Mammary microvascular endothelial cell (primary cell): Measurements from ENCODE around the gene CTAGE6. TPM values are rescaled to one million over a fixed set of nuclear protein-coding genes. Genes with fewer than 3 reads are reported as not detected.

Experiments used
- total RNA-seq: library from RNA; depleted of rRNA; stranded (reverse); fragments of >200 nt; gene quantifications from 2 replicates; pipeline ENCODE4 v1.2.3, GENCODE V29; 2015

Gene CTAGE6, protein sequence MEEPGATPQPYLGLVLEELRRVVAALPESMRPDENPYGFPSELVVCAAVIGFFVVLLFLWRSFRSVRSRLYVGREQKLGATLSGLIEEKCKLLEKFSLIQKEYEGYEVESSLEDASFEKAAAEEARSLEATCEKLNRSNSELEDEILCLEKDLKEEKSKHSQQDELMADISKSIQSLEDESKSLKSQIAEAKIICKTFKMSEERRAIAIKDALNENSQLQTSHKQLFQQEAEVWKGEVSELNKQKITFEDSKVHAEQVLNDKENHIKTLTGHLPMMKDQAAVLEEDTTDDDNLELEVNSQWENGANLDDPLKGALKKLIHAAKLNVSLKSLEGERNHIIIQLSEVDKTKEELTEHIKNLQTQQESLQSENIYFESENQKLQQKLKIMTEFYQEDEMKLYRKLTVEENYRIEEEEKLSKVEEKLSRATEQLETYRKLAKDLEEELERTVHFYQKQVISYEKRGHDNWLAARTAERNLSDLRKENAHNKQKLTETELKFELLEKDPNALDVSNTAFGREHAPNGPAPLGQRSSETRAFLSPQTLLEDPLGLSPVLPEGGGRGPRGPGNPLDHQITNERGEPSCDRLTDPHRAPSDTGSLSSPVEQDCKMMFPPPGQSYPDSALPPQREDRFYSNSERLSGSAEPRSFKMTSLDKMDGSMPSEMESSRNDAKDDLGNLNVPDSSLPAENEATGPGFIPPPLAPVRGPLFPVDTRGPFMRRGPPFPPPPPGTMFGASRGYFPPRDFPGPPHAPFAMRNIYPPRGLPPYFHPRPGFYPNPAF
- not detected in 2 replicates for total RNA-seq

DNA sequence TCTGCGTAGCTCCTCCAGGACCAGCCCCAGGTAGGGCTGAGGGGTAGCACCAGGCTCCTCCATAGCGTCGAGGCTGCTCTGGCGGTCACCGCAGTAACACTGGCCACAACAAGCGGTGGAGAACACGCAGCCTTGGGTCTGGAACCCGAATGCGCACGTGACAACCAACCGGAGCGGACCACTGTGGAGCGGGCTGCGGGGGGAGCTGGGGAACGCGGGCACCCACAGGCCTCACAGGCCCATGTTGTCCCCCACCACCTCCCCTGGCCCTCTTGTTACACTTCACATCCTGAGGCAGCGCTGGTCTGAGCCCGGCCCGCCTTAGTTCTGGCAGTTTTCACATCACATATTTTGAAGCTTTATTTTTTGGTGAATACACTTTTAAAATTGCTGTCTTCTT lies at the start of gene CTAGE6:
Gene CTAGE6 (minus strand): TSS at position 101 of the 400 bp plus-strand sequence. CDS start 38 bp downstream, at position 63.

Other genes starting within 250 kb of the CTAGE6 start
- not detected in 2 replicates for gene CTAGE15, start 185.9 kb downstream of the CTAGE6 start, total RNA-seq
- 16.5 and 19.4 TPM in 2 replicates for gene TCAF2, start 136.7 kb downstream of the CTAGE6 start, total RNA-seq
- 26.8 and 33.3 TPM in 2 replicates for gene TCAF1, start 144.5 kb upstream of the CTAGE6 start, total RNA-seq
- gene OR2F2, start 177.5 kb upstream of the CTAGE6 start, total RNA-seq, result not detected in 2 replicates
- not detected in 2 replicates for gene OR2F1, start 197.1 kb upstream of the CTAGE6 start, total RNA-seq
- not detected in 2 replicates for gene OR6B1, start 242.6 kb upstream of the CTAGE6 start, total RNA-seq